Stimulated activated CD4-positive, alpha-beta T cell treated with anti-CD3 and anti-CD28 coated beads, Interleukin-12 subunit alpha, Interleukin-12 subunit beta, amount 100 ng/mL, for 24 hours (primary cell): Measurements from ENCODE around the gene CEP250.
"Not testable (repeated sequence)": the region's sequence is repeated elsewhere in the genome, so short reads cannot be mapped to it uniquely, and the experiment has no call there.

ENCODE experiments used
- DNase-seq, 2 experiments: peaks; one replicate each; pipeline ENCODE4 v3.0.0-alpha.2; 2020; ENCODE audit warnings: low read depth in 2 of 2

The CEP250 gene

DNA sequence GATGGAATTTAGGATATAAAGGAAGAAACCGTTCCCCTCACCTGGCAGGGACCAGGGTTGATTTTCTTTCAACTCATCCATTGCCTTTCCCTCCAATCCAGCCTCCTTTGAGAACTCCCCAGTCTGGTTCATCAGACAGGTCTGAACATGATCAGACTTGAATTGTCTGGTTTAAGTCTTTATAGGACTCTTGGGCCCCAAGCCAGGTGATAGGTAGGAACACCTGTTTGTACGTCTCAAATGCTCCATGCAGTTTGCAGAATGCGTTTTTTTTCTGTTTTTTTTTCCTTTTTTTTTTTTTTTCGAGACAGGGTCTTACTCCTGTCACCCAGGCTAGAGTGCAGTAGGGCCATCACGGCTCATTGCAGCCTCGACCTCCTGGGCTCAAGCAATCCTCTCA, 4.1 kb upstream of the CEP250 start:
- DNase-seq = no peak

DNA sequence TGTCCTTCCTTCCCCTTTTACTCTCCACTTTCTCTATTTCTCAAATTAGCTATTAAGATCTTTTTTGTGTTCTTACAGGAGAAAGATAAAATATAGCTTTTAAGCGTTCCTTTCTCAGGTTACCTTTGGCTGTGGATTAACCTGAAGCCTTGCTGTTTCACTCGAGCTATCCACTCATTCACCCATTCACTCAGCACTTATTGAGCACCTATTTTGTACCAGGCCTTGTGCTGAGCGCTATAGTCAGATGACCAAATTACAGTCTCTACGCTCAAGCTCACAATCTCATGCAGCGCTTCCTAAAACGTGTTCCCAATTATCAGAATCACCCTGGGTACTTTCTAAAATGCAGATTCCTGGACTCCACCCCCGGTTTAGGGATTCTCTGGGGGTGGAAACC, 1.8 kb upstream of the CEP250 start:
- no peak for DNase-seq

DNA sequence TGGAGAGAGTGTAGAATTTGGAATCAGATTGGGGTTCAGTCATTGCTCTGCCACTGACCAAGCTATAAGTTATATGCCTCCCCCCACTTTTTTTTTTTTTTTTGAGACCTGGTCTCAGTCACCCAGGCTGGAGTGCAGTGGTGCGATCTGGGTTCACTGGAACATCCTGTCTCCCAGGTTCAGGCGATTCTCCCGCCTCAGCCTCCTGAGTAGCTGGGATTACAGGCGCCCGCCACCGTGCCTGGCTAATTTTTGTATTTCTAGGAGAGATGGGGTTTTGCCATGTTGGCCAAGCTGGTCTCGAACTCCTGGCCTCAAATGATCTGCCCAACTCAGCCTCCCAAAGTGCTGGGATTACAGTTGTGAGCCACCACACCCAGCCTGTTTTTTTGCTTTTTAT, 1.3 kb downstream of the CEP250 start:
- not testable (repeated sequence) for DNase-seq

DNA sequence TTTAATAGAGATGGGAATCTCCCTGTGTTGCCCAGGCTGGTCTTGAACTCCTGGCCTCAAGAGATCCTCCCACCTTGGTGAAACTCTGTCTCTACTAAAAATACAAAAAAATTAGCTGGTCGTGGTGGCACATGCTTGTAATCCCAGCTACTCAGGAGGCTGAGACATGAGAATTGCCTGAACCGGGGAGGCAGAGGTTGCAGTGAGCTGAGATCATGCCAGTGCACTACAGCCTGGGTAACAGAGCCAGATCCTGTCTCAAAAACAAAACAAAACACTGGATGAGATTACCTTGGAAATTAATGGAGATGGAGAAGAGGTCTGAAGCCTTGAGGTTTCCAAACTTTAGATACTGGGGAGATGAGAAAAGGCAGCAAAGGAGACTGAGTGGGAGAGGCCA, 2.1 kb downstream of the CEP250 start:
- DNase-seq = not testable (repeated sequence)

DNA sequence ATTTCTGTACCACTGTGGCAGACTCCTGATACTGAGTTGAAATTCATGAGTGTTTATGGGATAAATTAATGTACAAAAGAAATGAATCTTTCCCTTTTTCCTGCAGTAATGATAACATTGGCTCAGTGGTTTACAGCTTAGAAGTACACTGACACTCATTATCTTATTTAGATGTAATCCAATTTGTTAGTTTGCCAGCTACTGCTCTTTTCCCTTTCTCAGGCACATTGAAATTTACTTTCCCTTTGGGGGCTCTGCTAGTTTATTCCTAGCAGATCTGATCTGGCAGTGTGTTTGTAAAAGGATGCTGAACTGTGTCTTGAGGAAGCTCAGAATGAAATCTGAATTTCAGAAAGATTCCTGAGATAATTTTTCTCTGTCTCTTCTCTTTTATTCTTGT, 3.0 kb downstream of the CEP250 start:
- DNase-seq = no peak

DNA sequence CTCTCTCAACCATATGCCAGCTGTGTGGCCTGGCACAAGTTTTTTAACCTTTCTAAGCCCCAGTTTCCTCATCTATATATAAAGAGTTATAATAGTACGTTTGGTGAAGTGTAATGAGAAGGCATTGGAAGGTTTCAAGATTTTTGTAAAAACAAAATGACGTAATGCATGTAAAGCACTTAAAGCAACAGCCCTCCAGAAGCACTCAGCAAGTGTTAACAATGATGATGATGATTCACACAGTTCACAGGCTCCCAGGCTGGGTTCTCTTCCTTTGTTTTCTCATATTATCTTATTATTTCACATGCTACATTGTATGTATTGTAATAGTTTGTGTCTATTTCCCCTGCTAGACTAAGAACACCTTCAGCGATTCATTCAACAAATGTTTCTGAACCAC, 6.2 kb downstream of the CEP250 start:
- no peak for DNase-seq

DNA sequence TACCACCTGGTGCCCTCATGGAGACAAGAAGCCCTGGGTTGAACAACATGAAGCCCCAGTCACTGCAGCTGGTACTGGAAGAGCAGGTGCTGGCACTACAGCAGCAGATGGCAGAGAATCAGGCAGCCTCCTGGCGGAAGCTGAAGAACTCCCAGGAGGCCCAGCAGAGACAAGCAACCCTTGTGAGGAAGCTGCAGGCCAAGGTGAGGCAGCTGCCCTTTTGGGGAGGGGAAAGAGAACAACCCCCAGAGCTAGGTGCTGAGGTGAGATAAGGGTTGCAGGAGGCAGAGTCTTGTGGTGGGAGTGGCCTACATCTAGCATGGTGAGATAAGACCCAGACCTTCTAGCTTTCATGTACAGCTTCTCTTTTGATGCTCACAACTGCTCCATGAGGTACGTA, 7.0 kb downstream of the CEP250 start:
- DNase-seq = no peak

DNA sequence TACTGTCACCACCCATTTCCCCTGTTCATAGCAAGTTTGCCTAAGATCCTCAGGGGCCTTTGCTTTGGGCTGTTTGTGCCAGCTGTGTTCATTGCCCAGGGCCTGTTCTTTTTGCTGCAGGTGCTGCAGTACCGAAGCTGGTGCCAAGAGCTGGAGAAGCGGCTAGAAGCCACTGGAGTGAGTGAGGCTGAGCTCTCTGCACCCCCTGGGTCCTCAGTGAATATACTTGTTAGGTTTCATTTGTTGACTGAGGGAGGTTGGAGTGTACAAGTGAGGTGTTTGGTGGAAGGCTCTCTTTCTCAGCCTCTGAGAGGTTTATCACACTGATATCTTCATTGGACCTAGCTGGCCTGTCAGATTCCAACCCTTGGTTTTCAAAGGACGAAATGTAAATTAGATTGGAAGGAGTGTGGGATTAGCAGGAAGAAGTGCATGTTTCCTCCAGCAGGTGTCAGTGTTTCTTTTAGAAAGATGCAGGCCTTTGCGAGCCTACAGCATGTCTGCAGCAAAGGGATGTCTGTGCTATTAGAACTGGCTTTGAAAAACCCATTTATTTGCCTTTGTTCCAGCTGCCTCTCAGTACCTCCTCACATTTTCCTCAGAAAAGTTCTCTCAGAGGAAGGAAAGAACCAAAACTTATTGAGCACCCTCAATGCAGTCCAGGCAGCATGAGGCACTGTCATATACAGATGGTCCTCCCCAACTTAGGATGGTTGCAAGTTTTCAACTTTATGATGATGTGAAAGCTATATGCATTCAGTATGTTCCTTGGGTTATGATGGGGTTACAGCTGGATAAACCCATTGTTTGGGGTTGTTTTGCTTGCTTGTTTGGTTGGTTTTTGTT, 8.3 kb downstream of the CEP250 start:
- peak; percentile 14 to 45 for DNase-seq

DNA sequence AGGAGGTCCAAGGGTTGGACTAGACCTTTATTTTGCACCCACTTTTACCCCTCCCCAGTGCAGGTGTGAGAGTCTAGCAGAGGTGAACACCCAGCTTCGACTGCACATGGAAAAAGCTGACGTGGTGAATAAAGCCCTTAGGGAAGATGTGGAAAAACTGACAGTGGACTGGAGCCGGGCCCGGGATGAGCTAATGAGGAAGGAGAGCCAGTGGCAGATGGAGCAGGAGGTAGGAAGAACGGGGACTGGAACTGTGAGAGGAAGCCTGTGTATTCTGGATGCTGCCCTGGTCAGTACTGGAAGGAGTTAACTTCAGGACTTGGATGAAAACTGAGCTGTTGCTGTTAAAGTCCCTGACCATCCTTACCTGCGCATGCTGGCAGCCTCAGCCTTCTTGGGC, 10.6 kb downstream of the CEP250 start:
- DNase-seq = no peak

DNA sequence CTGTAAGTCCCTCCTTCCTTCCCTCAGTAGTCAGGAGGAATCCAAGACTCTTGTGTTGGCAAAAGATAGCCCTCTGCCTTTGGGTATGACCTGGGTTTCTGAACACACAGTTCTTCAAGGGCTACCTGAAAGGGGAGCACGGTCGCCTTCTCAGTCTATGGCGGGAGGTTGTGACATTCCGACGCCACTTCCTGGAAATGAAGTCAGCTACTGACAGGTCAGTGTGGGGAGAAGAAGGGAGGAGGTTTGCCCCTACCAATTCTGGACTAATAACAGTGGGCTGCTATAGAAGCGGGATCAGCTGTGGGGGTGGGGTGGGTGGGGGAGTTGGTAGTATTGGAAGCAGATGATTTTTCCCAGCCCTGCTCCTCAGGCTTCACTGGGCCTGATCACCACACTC, 11.5 kb downstream of the CEP250 start:
- no peak for DNase-seq

DNA sequence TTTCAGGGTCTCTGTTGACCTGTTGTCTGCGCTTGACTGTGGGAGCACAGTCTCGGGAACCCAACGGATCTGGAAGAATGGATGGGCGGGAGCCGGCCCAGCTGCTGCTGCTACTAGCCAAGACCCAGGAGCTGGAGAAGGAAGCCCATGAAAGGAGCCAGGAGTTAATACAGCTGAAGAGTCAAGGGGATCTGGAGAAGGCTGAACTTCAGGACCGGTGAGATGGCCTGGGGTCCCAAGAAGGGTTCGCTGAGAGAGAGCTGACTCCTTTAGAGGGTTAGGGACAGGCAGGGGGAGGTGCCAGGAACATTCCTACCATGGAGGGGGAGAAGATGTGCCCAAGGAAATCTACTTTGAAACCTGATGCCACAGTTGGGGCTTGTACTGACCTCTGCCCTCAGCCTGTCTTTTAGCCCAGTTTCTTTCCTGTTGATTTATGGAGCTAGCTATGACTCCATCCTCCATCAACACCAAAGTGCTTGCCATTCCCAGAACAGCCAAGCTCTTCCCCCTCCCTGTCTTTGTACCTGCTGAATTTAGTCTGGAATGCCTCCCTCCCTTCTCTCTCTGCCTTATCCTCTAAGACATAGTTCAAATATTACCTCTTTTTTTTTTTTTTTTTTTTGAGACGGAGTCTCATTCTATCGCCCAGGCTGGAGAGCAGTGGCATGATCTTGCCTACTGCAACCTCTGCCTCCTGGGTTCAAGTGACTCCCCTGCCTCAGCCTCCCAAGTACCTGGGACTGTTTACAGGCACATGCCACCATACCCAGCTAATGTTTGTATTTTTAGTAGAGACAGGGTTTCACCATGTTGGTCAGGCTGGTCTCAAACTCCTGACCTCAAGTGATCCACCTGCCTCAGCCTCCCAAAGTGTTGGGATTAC, 12.2 kb downstream of the CEP250 start:
- DNase-seq = no peak

DNA sequence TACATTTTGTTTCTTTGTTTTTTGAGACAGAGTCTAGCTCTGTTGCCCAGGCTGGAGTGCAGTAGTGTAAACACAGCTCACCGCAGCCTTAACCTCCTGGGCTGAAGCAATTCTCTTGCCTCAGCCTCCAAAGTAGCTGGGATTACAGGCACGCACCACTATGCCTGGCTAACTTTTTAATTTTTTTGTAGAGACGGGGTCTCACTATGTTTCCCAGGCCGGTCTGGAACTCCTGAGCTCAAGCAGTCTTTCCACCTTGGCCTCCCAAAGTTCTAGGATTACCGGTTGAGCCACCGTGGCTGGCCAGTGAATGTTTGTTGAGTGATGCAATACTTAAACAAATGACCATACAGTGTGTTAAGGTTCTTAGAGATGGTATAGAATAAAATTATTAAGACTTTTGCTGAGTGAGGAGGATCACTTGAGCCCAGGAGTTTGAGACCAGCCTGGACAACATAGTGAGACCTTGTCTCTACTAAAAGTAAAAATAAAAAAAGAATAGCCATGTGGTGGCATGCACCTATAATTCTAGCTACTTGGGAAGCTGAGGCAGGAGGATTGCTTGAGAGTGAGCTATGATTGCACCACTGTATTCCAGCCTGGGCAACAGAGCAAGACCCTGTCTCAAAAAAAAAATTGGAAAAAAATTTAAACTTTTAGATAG, 13.4 kb downstream of the CEP250 start:
- no peak for DNase-seq

DNA sequence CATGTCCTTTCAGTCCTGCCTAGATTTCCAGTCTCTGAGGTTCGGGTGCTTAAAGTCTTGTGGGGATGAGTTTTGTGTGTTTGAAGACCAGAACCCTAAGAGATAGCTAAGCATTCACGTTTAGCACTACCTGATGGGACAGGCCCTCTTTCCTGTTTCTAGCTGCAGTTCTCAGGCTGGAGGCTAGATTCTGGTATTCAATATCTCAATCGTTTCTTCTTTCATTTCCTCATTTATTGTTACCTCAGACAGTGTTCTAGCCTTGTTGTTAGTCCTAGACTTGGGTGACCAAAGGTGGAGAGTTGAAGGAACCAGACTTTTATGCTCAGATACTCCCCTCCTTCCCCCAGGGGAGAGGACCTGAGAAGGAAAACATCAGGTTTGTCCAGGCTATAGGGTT, 16.8 kb downstream of the CEP250 start:
- DNase-seq = no peak

DNA sequence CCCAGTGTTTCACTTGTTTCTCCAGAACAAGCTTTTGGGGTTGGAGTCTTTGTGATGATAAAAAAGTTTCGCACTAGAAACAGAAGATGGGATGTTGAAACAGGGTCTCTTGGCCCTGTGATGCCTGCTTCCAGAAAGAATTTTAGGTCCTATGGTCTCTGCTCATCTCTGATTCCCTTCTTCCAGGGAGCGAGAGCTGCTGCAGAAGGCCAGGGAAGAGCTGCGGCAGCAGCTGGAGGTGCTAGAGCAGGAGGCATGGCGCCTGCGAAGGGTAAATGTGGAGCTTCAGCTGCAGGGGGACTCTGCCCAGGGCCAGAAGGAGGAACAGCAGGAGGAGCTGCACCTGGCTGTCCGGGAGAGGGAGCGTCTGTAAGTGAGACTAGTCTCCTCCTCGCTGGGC, 18.3 kb downstream of the CEP250 start:
- DNase-seq = no peak

DNA sequence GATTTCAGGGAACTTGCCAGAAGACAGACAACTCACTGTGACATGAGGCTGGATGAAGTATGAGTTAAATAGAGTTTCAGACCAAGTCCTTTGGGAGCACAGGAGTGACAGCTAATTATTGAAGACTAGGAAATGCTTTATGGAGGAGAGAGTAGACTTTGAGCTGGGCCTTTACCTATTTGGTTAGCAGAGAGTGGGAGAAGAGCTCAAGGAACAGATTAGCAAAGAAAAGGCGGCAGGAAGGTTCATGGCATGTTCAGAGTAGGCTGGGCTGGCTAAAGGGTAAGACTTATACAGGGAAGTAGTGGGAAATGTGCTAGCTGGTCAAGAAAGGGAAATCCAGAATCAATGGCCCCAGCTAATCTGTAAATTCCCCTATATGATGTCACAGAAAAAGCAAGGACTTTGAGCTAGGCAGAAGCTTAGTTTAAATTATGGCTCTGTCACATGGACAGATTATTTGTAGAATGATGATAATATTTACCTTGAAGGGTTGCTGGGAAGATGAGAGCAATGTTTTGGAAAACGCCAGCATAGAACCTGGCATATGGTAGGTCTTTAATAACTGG, 19.0 kb downstream of the CEP250 start:
- no peak for DNase-seq

DNA sequence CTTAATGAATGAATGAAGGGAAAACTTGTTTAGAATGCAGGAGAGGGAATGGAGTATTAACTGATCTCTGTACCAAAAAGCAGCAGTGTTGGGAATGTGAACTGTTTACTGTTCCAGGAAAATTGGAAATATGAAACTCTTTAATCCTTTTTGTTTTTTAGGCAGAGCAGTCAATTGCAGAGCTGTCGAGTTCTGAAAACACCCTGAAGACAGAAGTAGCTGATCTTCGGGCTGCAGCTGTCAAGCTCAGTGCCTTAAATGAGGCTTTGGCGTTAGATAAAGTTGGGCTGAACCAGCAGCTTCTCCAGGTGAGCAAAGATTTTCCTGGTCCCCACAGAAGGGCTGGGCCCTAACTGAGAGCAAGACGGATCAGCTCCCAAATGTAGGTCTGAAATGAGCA, 20.9 kb downstream of the CEP250 start:
- no peak for DNase-seq

DNA sequence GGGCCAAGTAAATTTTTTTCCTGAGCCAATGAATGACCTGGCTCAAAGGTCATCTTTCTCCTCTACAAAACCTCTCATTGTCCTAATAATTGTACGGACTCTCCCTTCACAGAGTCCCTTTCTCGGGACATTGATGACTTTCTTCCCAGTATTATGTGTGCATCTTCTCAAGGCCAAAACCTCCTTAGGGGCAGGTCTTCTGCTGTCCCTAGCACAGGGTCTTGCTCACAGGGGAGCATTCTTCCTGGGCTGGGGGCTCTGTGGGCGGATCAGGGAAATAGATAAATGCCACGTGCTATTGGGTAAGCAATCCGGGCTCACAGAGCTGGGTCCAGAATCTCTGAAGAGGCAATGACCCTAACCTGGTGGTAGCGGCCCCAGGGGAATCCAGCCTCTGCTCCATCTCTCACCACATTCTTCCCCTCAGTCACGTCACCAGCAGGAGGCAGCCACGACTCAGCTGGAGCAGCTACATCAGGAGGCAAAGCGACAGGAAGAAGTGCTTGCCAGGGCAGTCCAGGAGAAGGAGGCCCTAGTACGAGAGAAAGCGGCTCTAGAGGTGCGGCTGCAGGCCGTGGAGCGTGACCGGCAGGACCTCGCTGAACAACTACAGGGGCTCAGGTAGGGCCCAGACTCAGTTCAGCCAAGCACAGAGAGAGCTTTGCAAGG, 23.5 kb downstream of the CEP250 start:
- no peak for DNase-seq

DNA sequence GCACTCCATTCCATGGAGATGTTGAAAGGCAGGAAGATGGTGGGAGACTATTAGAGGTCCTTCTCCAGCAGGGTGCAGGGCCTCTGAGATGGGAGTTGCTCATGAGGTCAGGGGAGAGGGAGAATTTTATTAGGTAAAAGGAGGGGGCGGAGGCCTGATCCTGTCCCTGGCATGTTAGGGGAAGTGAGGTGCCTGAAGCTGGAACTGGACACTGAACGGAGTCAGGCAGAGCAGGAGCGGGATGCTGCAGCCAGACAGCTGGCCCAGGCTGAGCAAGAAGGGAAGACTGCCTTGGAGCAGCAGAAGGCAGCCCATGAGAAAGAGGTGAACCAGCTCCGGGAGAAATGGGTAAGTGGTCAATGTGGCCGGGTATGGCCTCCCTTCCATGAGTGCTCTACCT, 24.4 kb downstream of the CEP250 start:
- DNase-seq = no peak

DNA sequence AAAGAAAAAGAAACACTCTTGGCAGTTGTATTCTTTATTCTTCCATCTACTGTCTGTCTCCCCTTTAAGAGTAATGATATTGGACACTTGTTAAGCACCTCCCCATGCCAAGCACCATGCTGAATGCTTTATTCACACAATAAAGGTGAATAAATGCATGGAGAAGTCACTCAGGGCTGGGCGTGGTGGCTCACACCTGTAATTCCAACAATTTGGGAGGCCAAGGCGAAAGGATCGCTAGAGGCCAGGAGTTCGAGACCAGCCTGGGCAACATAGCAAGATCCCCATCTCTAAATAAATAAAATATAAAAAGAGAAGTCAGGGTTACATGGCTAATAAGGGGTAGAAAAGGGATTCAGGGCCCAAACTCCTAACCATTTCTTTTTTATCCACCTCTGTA, 32.1 kb downstream of the CEP250 start:
- DNase-seq = no peak

DNA sequence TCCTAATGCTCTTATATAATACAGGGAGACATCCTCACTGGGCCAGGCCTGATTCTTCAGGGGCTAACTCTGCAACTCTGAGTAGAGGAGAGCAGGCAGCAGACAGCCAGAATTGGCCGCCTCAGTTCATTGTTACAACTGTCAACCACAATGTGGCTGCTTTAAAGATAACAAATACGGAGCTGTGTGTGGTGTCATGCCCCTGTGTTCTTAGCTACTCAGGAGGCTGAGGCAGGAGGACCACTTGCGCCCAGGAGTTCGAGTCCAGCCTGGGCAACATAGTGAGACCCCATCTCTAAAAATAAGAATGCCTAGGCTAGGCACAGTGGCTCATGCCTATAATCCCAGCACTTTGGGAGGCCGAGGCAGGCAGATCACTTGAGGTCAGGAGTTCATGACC, 34.3 kb downstream of the CEP250 start:
- DNase-seq = no peak

DNA sequence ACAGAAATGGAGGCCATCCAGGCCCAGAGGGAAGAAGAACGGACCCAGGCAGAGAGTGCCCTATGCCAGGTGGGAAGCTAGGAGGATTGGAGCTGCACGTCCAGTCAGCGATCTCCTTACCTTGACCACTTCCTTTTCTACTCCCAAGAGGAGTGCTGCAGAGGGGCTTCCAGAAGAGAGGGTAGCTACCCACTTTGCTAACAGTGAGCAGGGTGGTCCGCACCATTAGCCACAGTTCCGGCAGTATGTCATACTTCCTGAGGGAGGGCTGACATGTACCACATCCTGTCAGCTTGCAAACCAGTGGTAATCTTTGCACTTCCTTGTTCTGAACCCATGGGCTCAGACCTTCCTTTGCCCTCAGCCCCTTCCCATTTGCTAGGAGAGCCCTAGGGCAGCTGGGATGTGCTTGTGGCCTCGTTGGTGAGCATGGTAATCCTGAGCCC, 35.4 kb downstream of the CEP250 start:
- peak; percentile 38 to 46 for DNase-seq

DNA sequence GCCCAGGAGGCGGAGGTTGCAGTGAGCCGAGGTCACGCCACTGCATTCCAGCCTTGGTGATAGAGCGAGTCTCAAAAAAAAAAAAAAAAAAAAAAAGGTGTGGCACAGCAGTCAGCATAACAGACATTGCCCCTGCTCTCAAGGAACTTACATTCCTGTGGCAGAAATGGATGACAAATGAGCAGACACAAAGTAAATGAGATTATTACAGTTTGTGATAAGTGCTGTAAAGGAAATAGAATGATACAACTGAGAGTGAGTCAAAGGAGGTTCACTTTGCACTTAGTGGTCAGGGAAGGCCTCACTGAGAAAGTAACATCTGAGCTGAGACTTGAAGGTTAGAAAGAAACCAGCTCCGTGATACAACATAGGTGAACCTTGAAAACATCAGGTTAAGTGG, 36.4 kb downstream of the CEP250 start:
- no peak for DNase-seq
